ENCODE measurements around the gene DGUOK.

DGUOK gene

DNA sequence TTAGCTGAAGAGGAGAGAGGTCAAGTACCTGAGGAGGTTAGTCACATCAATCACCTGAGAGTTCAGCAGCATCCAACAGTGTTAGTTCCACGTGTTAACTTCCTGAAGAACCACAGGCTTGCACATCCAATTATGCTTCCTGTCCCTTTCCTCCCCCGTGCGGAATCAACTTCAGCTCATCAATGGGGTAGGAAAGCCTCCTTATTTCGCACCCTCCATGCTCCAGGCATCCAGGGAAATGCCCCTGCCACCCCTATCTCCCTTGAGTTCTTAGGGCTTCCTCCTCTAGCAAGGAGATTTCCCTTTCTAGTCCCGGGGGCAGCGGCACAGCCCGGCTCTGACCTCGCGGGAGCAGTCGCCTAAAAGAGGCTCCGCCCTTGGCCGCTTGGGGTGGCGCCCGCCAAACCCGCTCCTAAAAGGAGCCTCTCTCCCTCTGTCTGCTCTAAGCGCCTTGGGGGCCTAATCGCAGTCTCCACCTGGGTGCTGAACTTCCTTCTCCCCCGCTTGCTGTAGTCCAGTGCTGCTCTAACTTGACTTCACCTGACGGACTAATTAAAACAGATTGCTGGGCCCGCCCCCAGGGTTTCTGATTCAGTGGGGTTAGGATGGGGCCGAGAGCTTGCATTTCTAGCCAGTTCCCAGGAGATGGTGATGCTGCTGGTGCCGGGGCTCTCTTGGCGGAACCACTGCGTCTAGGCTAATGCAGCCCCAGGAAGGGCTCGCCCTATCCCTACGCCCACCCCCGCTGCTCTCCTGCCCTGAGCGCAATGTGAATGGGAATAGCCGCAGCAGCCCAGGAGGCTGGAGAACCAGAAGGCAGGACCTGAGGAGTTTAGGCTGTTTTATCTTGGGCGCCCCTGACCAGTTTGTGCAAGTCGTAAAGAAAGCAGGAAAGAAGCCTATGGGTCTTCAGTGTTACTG, 54.7 kb downstream of the DGUOK start:
- peak; percentile 71 for DNase-seq (ENCODE audit: low spot score)

- no peak for DNase-seq (ENCODE audit: low spot score)
These were observed 55.5 kb downstream of the DGUOK start for GRCh38 chr2:73982140-73982617.

DNA sequence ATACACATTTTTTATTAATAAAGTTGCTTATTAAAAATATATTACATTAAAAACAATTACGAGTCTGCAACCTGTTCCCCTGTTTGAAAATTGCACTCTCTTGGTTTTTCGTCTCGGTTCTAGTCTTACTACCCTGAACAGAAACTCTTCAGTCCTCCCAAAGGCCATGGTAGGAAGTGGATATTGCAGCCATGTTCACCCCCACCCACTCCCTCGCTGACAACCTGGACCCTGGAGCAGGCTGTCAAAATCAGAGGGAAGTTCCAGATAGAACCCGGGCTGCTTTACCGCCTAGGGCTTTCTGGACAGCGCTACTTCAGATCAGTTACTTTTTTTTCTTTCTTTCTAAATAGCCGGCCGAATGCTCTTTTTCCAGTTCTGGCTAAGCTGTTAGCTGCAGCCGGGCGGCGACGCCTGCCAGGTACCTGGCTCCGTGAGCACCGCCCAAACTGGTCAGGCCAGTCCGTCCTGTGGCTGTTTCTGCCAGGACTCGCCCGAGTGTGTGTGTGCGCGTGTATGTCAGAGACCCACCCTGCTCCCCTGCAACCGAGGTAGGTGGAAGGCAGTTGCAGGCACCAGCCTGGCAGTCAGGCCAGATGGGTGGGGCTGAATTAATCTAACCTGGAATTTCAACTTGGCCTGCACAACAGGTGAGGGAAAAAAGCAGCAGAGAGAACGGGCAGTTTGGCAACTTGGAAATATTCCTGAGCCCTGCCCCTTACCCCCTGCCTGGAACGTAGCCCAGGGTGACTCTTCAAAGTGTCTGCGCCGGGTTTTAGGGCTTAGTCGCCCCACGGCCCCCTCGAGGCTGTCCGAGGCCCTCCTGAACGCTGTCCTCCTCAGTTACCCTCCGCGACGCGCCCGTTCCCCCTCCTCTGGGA, 56.9 kb downstream of the DGUOK start:
- DNase-seq (ENCODE audit: low spot score), result peak; percentile 34

GRCh38 chr2:73984203-73984921, 57.7 kb downstream of the DGUOK start, which contains the start of gene TET3:
Gene TET3 (plus strand): TSS chr2:73984910. CDS start chr2:73986404, 1,494 bp downstream.
- peak; percentile 45 for DNase-seq (ENCODE audit: low spot score)

- DNase-seq (ENCODE audit: low spot score), result no peak
These were observed 58.2 kb downstream of the DGUOK start for GRCh38 chr2:73984922-73985307.

DNA sequence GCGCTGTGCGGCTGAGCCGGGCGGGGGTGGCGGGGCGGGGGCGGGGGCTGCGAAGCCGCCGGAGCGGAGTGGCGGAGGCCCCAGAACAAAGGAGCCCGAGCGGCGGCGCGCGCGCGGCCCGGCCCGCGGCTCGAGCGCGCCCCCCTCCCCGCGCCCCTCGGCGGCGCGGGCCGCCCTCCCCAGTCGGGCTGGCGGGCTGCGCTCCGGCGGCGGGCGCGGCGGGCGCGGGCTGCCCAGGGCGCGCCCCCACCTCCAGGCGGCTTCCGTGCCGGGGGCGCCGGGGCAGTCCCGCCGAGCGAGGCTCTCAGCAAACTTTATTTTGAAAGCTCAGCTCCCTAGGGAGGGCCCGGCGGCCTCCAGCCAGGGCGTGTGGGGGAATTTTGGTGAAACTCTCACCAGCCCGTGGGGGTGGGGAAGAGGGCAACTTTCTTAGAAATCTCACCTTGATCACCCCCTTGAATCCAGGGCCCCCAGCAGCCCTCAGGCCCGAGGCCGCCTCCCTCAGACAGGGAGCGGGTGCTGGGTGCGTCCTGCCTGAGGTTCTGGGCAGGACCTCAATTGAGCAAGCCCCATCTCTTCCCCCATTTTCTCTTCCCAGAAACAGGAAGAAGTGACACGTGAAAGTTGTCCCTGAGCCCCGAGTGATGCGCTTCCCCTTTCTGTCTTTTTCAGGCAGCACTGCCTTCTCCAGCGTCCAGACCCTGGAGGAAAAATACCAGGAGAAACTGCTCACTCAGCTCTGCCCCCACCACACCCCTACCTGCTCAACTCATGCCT, 58.8 kb downstream of the DGUOK start:
- DNase-seq (ENCODE audit: low spot score), result no peak

GRCh38 chr2:73986085-73986681, 59.5 kb downstream of the DGUOK start:
- DNase-seq (ENCODE audit: low spot score), result no peak

GRCh38 chr2:73987109-73987947, 60.6 kb downstream of the DGUOK start:
- peak; percentile 67 for DNase-seq (ENCODE audit: low spot score)

DNA sequence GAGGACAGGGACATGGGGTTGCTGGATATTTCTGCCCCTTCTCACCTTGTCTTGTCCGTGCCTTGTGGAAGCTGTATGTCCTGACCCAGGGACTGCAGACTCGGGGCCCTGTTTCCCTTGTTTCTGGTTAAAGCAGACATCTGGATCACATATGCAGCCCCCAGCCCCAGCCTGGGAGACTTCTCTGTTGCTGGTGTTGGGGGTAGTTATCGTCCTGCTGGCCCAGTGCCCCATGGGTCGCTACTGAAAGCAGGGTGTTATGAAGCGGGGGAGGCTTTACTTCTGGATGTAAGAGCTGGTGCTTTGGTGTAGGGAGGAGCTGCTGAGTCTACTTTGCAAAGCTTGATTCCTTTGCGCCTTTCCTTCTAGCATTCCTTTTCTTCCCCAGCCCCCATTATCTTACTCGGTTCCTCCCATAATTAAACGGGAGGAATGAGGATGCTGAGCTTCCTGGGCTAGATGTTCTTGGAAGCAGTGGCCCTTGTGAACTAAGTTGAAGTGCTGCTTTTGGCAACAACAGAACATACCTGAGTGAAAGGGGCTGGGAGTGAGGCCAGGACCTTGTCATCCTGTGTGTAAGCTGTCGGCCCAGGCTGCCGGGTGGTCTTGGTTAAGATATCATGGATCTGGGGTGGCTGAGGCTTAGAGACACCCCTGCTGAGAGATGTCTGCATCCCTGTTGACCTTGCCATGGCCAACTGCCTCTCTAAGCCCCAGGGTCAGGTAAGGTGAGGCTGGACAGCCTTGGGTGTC, 61.4 kb downstream of the DGUOK start:
- no peak for DNase-seq (ENCODE audit: low spot score)

DNA sequence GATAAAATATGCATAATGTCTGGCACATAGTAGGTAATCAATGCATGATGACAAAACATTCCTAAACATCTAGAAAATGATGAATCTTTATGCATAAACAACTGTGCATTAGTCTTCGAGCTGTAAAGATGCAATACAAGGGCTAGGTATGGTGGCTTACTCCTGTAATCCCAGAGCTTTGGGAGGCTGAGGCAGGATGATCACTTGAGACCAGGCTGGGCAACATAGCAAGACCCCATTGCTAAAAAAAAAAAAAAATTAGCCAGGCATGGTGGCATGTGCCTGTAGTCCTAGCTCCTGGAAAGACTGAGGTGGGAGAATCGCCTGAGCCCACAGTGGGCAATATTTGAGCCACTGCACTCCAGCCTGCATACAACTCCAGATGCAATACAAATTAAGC, 63.3 kb downstream of the DGUOK start:
- no peak for DNase-seq (ENCODE audit: low spot score)

DNA sequence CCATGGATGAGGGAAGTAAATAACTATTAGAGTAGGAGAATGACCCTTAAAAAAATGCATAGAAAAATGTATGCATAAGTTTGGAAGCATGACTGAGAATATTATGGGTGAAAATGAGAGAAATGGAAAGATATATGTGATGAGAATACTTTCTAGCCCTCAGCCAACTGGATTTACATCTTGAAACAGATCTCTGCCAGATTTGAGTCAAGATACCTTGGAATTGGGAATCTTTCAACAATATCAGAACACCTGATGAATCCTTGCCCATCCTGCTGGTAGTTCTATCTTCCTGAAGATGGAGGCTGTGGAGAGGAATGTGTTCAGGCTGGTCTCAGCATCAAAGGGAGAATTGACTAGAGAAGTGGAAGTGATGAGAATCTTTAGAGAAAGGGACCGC, 63.9 kb downstream of the DGUOK start:
- no peak for DNase-seq (ENCODE audit: low spot score)

DNA sequence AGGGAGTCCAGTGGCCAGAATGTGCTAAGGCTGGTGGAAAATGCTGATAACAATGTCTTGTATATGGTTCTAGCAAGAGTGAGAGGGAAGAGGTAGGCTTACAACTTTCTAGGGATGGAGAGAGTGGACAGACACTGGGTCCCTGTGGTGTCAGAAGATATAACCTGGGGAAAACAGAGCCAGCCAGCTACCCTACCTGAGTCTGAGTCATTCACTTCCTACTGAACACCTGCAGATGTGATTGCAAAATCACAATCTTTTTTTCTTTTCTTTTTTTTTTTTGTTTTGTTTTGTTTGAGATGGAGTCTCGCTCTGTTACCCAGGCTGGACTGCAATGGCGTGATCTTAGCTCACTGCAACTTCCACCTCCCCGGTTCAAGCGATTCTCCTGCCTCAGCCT, 65.4 kb downstream of the DGUOK start:
- no peak for DNase-seq (ENCODE audit: low spot score)

GRCh38 chr2:73993376-73993775, 66.7 kb downstream of the DGUOK start:
- no peak for DNase-seq (ENCODE audit: low spot score)

DNA sequence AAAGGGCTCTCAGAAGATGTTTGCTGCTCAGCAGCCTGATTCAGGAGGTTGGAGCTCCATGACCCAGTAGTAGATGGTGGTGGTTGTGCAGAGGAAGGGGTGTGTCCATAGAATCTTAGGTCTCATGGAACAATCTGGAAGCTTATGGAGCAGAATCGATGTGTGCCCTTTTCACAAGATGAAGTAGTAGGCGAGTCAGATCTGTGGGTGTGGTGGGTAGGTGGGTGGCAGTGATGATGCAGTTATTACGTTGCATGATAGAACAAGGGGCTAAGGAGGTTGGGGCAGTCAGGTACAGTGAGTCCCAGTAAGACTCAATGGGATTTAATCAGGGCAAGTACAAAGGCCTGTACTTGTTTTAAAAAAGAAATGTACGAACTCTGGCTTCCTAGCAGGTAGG, 67.1 kb downstream of the DGUOK start:
- DNase-seq (ENCODE audit: low spot score), result no peak

- DNase-seq (ENCODE audit: low spot score), result no peak
These were observed 67.6 kb downstream of the DGUOK start for GRCh38 chr2:73994178-73994831.

DNA sequence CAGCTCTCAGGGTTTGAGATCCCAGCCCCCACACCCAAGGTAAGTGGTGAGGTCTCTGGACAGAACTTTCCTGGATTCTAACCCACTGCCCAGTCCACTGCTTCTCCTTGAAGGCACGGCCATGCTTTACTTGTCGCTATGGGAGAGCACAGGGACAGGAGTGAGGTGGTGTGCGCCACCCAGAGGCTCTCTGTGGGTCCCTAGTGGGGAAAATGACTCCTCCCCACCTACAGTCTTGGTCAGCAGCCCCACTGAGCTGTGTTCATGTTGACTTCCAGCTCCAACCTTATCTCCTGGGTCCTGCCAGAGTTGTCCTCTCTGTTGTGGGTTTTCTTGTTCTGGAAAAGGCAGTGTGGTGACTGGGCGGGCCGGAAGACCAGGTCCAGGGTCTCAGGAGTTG, 69.1 kb downstream of the DGUOK start:
- DNase-seq (ENCODE audit: low spot score), result no peak

GRCh38 chr2:73997813-73998212, 71.1 kb downstream of the DGUOK start:
- peak; percentile 42 for DNase-seq (ENCODE audit: low spot score)

GRCh38 chr2:73998451-73998850, 71.8 kb downstream of the DGUOK start:
- no peak for DNase-seq (ENCODE audit: low spot score)

DNA sequence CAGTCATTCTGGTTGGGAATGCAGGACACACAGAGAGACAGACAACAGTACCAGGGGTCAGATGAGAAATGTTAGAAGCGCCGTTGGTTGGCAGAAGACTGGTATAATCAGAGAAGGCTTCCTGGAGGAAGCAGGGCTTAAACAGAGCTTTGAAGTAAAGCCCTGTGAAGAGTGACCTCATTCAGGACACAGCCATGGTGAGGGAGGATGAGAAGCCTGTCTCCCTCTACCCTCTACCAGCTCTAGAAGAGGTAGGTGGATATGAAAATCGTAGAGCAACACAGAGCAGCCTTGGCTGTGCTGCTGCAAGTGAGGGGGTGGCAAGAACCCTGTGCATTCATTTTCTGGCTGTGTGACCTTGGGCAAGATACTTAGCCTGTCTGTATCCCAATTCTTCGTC, 72.3 kb downstream of the DGUOK start:
- DNase-seq (ENCODE audit: low spot score), result no peak

Measured in hematopoietic multipotent progenitor cell treated with erythropoietin and hydrocortisone succinate and interleukin-3 and kit ligand, for 15 days (in vitro differentiated cells).